Cardiac atrium fibroblast (primary cell): Measurements from ENCODE around the gene CA14. TPM values are rescaled to one million over a fixed set of nuclear protein-coding genes. Genes with fewer than 3 reads are reported as not detected.

ENCODE experiments used
- total RNA-seq: library from RNA; depleted of rRNA; stranded (reverse); fragments of >200 nt; gene quantifications from 2 replicates; pipeline ENCODE4 v1.2.3, GENCODE V29; 2015

Gene CA14
- total RNA-seq: not detected in 2 replicates

GRCh38 chr1:150257624-150258585 is at the start of gene CA14:
Gene CA14, plus strand, starts transcription at chr1:150257774. Its CDS starts 355 bp downstream, at chr1:150258129.

GRCh38 chr1:150235852-150236613 is 21.5 kb upstream of the CA14 start, which contains the start of gene ANP32E:
Gene ANP32E, minus strand, starts transcription at chr1:150236112. Its CDS starts 326 bp downstream, at chr1:150235786.

GRCh38 chr1:150268705-150269403 is 11.3 kb downstream of the CA14 start, which contains the start of gene APH1A:
Gene APH1A, minus strand, starts transcription at chr1:150269016. Its CDS starts 206 bp downstream, at chr1:150268810.

GRCh38 chr1:150281758-150282557 is 24.4 kb downstream of the CA14 start, which contains the start of gene CIART:
Gene CIART, plus strand, starts transcription at chr1:150282554. Its CDS starts 714 bp downstream, at chr1:150283268.

GRCh38 chr1:150293433-150294253 is 36.1 kb downstream of the CA14 start, which contains the start of gene MRPS21:
Gene MRPS21, plus strand, starts transcription at chr1:150293861. Its CDS starts 506 bp downstream, at chr1:150294367.

Other genes starting within 250 kb of the CA14 start
- gene OTUD7B, start 247.0 kb upstream of the CA14 start, total RNA-seq: 6.7 and 15.9 TPM in 2 replicates
- 16.7 and 21.1 TPM in 2 replicates for gene VPS45, start 190.0 kb upstream of the CA14 start, total RNA-seq
- 18.1 and 19.0 TPM in 2 replicates for gene PLEKHO1, start 107.9 kb upstream of the CA14 start, total RNA-seq
- gene ANP32E, start 21.7 kb upstream of the CA14 start, total RNA-seq: 10.1 and 18.0 TPM in 2 replicates
- 87.3 and 95.1 TPM in 2 replicates for gene APH1A, start 11.2 kb downstream of the CA14 start, total RNA-seq
- 1.5 and 10.7 TPM in 2 replicates for gene C1orf54, start 15.0 kb downstream of the CA14 start, total RNA-seq
- 10.2 and 10.3 TPM in 2 replicates for gene CIART, start 24.8 kb downstream of the CA14 start, total RNA-seq
- gene MRPS21, start 36.1 kb downstream of the CA14 start, total RNA-seq: 43.6 and 46.4 TPM in 2 replicates
- gene PRPF3, start 63.8 kb downstream of the CA14 start, total RNA-seq: 16.8 and 30.9 TPM in 2 replicates
- gene RPRD2, start 106.4 kb downstream of the CA14 start, total RNA-seq: 6.0 and 7.3 TPM in 2 replicates
- gene TARS2, start 229.6 kb downstream of the CA14 start, total RNA-seq: 10.9 and 15.9 TPM in 2 replicates